Measurements from ENCODE around the gene GIPC3. TPM values are rescaled to one million over a fixed set of nuclear protein-coding genes. Genes with fewer than 3 reads are reported as not detected.

The GIPC3 gene
- polyA plus RNA-seq, 1 of the 3 experiments (the other 2 are of a cell fraction), result 0.20 TPM

DNA sequence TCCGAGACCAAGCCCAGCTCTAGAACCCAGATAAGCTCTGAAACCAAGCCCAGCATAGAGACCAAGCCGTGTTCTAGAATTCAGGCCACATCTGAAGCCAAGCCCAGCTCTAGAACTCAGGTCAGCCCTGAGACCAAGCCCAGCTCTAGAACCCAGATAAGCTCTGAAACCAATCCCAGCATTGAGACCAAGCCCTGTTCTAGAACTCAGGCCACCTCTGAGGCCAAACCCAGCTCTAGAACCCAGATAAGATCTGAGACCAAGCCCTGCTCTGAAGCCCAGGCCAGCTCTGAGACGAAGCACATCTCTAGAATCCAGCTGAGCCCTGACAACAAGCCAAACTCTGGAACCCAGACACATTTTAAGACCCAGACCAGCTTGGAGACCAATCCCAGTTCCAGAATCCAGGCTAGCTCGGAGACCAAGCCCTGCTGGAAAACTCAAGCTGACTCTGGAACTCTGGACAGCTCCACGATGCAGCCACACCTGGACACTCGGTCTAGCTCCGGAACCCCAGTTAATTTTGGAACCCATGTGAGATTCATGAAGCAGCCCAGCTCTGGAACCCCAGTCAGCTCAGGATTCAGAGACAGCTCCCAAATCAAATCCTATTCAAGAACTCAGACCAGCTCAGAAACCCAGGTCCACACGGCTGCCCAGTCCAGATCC is 5.8 kb downstream of the GIPC3 start:
- H3K9ac ChIP-seq, result no peak overlapping the region
- no peak overlapping the region for H3K4me3 ChIP-seq (ENCODE audit: low read depth in 2 of 2, low read length in 1 of 2)
- H4K20me1 ChIP-seq (ENCODE audit: insufficient read depth), result no peaks in the 10 kb centered on the region
- WGBS (ENCODE audit: low lambda C conversion rate), result 42% methylated on average over 5 of the region's 8 CpGs
- ChIA-PET CTCF (interaction anchor here (0.8 to 3.5 kb wide), 4 partner anchors 28 to 110 kb away, joined by 3 to 20 read pairs (median 6); no protein-coding TSS in a partner anchor), POLR2A (no interaction called here)
- no peak overlapping the region for H3K27ac ChIP-seq (ENCODE audit: low read depth in 2 of 2, low read length in 1 of 2)
- H3K9me3 ChIP-seq, result no peaks in the 10 kb centered on the region
- DNase-seq, result no peak
- no peaks in the 10 kb centered on the region for H3K36me3 ChIP-seq (replicated peaks in 1 of 2; ENCODE audit: control insufficient read depth in 1 of 2, insufficient read depth in 2 of 2, low read length in 1 of 2)
- no peak overlapping the region for H3K4me2 ChIP-seq
- H2AFZ ChIP-seq (ENCODE audit: low read depth), result no peak overlapping the region
- peaks cover 0 to 3% of the 10 kb centered on the region in 2 experiments; a peak in 1 of 4 replicates for H3K4me1 ChIP-seq (ENCODE audit: control insufficient read depth in 1 of 2, insufficient read depth in 2 of 2, low read depth in 1 of 2, low read length in 1 of 2)
- H3F3A ChIP-seq (replicated peaks; ENCODE audit: insufficient read depth), result peaks cover 13% of the 10 kb centered on the region
- no peaks in the 10 kb centered on the region for H3K27me3 ChIP-seq (ENCODE audit: insufficient read depth)
- H3K79me2 ChIP-seq (ENCODE audit: insufficient read depth), result no peaks in the 10 kb centered on the region
- TF ChIP-seq EZH2phosphoT487 (IDR thresholded peaks at IDR 0.05; ENCODE audit: borderline replicate concordance, low read depth), result no peak
- no peak for TF ChIP-seq SIN3A (IDR thresholded peaks at IDR 0.05; ENCODE audit: borderline replicate concordance, low read depth, low read length)
- TF ChIP-seq GABPA (IDR thresholded peaks at IDR 0.05; ENCODE audit: low read depth), result no peak
- H3K9me2 ChIP-seq, result no peaks in the 10 kb centered on the region

DNA sequence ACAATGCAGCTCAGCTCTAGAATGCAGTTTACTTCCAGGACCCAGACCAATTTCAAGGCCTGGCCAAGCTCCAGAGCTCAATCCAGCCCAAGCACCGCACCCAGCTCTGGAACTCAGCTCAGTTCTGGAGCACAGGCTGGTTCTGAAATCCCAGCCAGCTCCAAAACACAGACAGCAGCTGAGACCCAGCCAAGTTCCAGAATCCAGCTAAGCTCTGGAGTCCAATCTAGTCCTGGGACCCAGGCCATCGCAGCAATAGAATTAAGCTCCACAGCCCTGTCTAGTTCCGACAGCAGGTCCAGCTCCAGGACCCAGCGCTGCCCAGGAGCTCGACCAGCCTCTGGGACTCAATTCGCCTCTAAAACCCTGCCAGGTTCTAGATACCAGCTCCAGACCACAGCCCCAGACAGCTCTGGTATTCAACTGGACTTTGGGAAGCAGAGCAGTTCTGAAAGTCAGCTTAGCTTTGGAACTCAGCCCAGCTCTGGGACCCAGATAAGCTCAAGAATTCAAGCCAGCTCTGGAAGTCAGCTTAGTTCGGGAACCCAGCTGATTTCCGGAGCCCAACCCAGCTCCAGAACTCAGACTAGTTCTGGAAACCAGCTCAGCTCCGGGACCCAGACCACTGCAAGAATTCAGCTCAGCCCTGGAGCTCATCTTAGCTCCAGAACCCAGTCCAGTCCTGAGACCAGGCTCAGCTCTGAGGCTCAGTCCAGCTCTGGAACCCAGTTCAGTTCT is 6.8 kb downstream of the GIPC3 start:
- TF ChIP-seq, protein P1, sequence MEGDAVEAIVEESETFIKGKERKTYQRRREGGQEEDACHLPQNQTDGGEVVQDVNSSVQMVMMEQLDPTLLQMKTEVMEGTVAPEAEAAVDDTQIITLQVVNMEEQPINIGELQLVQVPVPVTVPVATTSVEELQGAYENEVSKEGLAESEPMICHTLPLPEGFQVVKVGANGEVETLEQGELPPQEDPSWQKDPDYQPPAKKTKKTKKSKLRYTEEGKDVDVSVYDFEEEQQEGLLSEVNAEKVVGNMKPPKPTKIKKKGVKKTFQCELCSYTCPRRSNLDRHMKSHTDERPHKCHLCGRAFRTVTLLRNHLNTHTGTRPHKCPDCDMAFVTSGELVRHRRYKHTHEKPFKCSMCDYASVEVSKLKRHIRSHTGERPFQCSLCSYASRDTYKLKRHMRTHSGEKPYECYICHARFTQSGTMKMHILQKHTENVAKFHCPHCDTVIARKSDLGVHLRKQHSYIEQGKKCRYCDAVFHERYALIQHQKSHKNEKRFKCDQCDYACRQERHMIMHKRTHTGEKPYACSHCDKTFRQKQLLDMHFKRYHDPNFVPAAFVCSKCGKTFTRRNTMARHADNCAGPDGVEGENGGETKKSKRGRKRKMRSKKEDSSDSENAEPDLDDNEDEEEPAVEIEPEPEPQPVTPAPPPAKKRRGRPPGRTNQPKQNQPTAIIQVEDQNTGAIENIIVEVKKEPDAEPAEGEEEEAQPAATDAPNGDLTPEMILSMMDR (IDR thresholded peaks at IDR 0.05), result no peak
- no peak for TF ChIP-seq SIN3A (IDR thresholded peaks at IDR 0.05; ENCODE audit: borderline replicate concordance, low read depth, low read length)
- TF ChIP-seq ELF1 (IDR thresholded peaks at IDR 0.05), result no peak
- TF ChIP-seq TAF1 (IDR thresholded peaks at IDR 0.05; ENCODE audit: borderline replicate concordance, low read depth, low read length), result no peak
- TF ChIP-seq RFX5 (IDR thresholded peaks at IDR 0.05; ENCODE audit: low read length), result no peak
- no peak for TF ChIP-seq RAD21 (IDR thresholded peaks at IDR 0.05; ENCODE audit: low read length)
- TF ChIP-seq NFIC (IDR thresholded peaks at IDR 0.05; ENCODE audit: borderline replicate concordance), result no peak
- TF ChIP-seq, protein P2, sequence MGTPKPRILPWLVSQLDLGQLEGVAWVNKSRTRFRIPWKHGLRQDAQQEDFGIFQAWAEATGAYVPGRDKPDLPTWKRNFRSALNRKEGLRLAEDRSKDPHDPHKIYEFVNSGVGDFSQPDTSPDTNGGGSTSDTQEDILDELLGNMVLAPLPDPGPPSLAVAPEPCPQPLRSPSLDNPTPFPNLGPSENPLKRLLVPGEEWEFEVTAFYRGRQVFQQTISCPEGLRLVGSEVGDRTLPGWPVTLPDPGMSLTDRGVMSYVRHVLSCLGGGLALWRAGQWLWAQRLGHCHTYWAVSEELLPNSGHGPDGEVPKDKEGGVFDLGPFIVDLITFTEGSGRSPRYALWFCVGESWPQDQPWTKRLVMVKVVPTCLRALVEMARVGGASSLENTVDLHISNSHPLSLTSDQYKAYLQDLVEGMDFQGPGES (IDR thresholded peaks at IDR 0.05; ENCODE audit: low read depth, low read length), result no peak
- no peak for TF ChIP-seq GABPA (IDR thresholded peaks at IDR 0.05; ENCODE audit: low read depth)
- no peak for TF ChIP-seq NRF1 (IDR thresholded peaks at IDR 0.05; ENCODE audit: low read depth, low read length)
- TF ChIP-seq, protein P3, sequence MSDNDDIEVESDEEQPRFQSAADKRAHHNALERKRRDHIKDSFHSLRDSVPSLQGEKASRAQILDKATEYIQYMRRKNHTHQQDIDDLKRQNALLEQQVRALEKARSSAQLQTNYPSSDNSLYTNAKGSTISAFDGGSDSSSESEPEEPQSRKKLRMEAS (IDR thresholded peaks at IDR 0.05; ENCODE audit: low read depth), result no peak
- TF ChIP-seq, protein P4, sequence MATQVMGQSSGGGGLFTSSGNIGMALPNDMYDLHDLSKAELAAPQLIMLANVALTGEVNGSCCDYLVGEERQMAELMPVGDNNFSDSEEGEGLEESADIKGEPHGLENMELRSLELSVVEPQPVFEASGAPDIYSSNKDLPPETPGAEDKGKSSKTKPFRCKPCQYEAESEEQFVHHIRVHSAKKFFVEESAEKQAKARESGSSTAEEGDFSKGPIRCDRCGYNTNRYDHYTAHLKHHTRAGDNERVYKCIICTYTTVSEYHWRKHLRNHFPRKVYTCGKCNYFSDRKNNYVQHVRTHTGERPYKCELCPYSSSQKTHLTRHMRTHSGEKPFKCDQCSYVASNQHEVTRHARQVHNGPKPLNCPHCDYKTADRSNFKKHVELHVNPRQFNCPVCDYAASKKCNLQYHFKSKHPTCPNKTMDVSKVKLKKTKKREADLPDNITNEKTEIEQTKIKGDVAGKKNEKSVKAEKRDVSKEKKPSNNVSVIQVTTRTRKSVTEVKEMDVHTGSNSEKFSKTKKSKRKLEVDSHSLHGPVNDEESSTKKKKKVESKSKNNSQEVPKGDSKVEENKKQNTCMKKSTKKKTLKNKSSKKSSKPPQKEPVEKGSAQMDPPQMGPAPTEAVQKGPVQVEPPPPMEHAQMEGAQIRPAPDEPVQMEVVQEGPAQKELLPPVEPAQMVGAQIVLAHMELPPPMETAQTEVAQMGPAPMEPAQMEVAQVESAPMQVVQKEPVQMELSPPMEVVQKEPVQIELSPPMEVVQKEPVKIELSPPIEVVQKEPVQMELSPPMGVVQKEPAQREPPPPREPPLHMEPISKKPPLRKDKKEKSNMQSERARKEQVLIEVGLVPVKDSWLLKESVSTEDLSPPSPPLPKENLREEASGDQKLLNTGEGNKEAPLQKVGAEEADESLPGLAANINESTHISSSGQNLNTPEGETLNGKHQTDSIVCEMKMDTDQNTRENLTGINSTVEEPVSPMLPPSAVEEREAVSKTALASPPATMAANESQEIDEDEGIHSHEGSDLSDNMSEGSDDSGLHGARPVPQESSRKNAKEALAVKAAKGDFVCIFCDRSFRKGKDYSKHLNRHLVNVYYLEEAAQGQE (IDR thresholded peaks at IDR 0.05; ENCODE audit: low read depth, low read length), result no peak
- no peak for TF ChIP-seq GATA2 (CRISPR knock-in tag; IDR thresholded peaks at IDR 0.05)
- H3K9me3 ChIP-seq, result no peaks in the 10 kb centered on the region
- H3K79me2 ChIP-seq (ENCODE audit: insufficient read depth), result no peaks in the 10 kb centered on the region
- no peak overlapping the region for H3K27ac ChIP-seq (ENCODE audit: low read depth in 2 of 2, low read length in 1 of 2)
- no peaks in the 10 kb centered on the region for H3K9me2 ChIP-seq
- 40% methylated on average over 2 of the region's 9 CpGs for WGBS (ENCODE audit: low lambda C conversion rate)
- no peak for DNase-seq
- CTCF ChIA-PET, result interaction anchor here (1.8 to 3.5 kb wide), 2 partner anchors 27 to 46 kb away, joined by 7 to 20 read pairs; no protein-coding TSS in a partner anchor
- no peak overlapping the region for H3K4me3 ChIP-seq (ENCODE audit: low read depth in 2 of 2, low read length in 1 of 2)
- H4K20me1 ChIP-seq (ENCODE audit: insufficient read depth), result no peaks in the 10 kb centered on the region
- peaks cover 13% of the 10 kb centered on the region for H3F3A ChIP-seq (replicated peaks; ENCODE audit: insufficient read depth)
- no peaks in the 10 kb centered on the region for H3K36me3 ChIP-seq (replicated peaks in 1 of 2; ENCODE audit: control insufficient read depth in 1 of 2, insufficient read depth in 2 of 2, low read length in 1 of 2)
- H2AFZ ChIP-seq (ENCODE audit: low read depth), result no peak overlapping the region
- POLR2A ChIA-PET, result no interaction called here
- H3K4me1 ChIP-seq (ENCODE audit: control insufficient read depth in 1 of 2, insufficient read depth in 2 of 2, low read depth in 1 of 2, low read length in 1 of 2), result no peaks in the 10 kb centered on the region
- no peak overlapping the region for H3K4me2 ChIP-seq
- no peak overlapping the region for H3K9ac ChIP-seq
- H3K27me3 ChIP-seq (ENCODE audit: insufficient read depth), result no peaks in the 10 kb centered on the region

Data from SK-N-SH (cell line).